Measurements from ENCODE around the gene AKAP12. TPM values are rescaled to one million over a fixed set of nuclear protein-coding genes. Genes with fewer than 3 reads are reported as not detected.
A peak's percentile ranks its signal among the peaks of the same experiment; 100 is the strongest.

Gene AKAP12
- total RNA-seq, 1 donor from 2014 or later: 736 TPM

- Mint-ChIP-seq H3K27ac (peak overlapping the region; percentile 82), H3K4me3 (no peak overlapping the region)
Observed at GRCh38 chr6:151269321-151269995, 29.7 kb downstream of the AKAP12 start.

GRCh38 chr6:151275121-151275520 lies 35.4 kb downstream of the AKAP12 start:
- H3K9me3 Mint-ChIP-seq: no peaks in the 10 kb centered on the region
- no peak for TF ChIP-seq CTCF (IDR thresholded peaks at IDR 0.05; ENCODE audit: unreplicated experiment)
- peaks cover 10% of the 10 kb centered on the region for H3K36me3 Mint-ChIP-seq
- H3K27ac Mint-ChIP-seq: peak overlapping the region; percentile 60
- no peak overlapping the region for H3K4me3 Mint-ChIP-seq
- no peak for DNase-seq (ENCODE audit: low spot score in 2 of 2, unreplicated experiment in 2 of 2)
- no peaks in the 10 kb centered on the region for H3K27me3 Mint-ChIP-seq (ENCODE audit: low read depth)
- H3K4me1 Mint-ChIP-seq: peaks cover 63% of the 10 kb centered on the region

More at GRCh38 chr6:151269321-151269995, 29.7 kb downstream of the AKAP12 start:
- peaks cover 21% of the 10 kb centered on the region for H3K36me3 Mint-ChIP-seq
- H3K4me1 Mint-ChIP-seq: peaks cover 43% of the 10 kb centered on the region
- TF ChIP-seq CTCF (IDR thresholded peaks at IDR 0.05; ENCODE audit: unreplicated experiment): no peak
- DNase-seq (ENCODE audit: low spot score in 2 of 2, unreplicated experiment in 2 of 2): no peak
- H3K27me3 Mint-ChIP-seq (ENCODE audit: low read depth): no peaks in the 10 kb centered on the region
- H3K9me3 Mint-ChIP-seq: no peaks in the 10 kb centered on the region

GRCh38 chr6:151275566-151275965 lies 35.8 kb downstream of the AKAP12 start:
- TF ChIP-seq CTCF (IDR thresholded peaks at IDR 0.05; ENCODE audit: unreplicated experiment): no peak
- peaks cover 62% of the 10 kb centered on the region for H3K4me1 Mint-ChIP-seq
- no peaks in the 10 kb centered on the region for H3K27me3 Mint-ChIP-seq (ENCODE audit: low read depth)
- H3K4me3 Mint-ChIP-seq: no peak overlapping the region
- H3K9me3 Mint-ChIP-seq: no peaks in the 10 kb centered on the region
- peak overlapping the region; percentile 60 for H3K27ac Mint-ChIP-seq
- peaks cover 7% of the 10 kb centered on the region for H3K36me3 Mint-ChIP-seq
- DNase-seq (ENCODE audit: low spot score in 2 of 2, unreplicated experiment in 2 of 2): no peak

- Mint-ChIP-seq H3K4me1 (peaks cover 62% of the 10 kb centered on the region), H3K27ac (peak overlapping the region; percentile 90), H3K4me3 (no peak overlapping the region), H3K9me3 (no peaks in the 10 kb centered on the region), H3K27me3 (ENCODE audit: low read depth) (no peaks in the 10 kb centered on the region), H3K36me3 (peaks cover under 1% of the 10 kb centered on the region)
- TF ChIP-seq CTCF (IDR thresholded peaks at IDR 0.05; ENCODE audit: unreplicated experiment): no peak
- DNase-seq (ENCODE audit: low spot score in 2 of 2, unreplicated experiment in 2 of 2): no peak
Observed at GRCh38 chr6:151276112-151276740, 36.5 kb downstream of the AKAP12 start.

GRCh38 chr6:151279891-151280290 lies 40.1 kb downstream of the AKAP12 start:
- no peaks in the 10 kb centered on the region for H3K27me3 Mint-ChIP-seq (ENCODE audit: low read depth)
- peak overlapping the region; percentile 77 for H3K27ac Mint-ChIP-seq
- peaks cover 84% of the 10 kb centered on the region for H3K4me1 Mint-ChIP-seq
- peaks cover 1% of the 10 kb centered on the region for H3K36me3 Mint-ChIP-seq
- no peak for TF ChIP-seq CTCF (IDR thresholded peaks at IDR 0.05; ENCODE audit: unreplicated experiment)
- H3K9me3 Mint-ChIP-seq: no peaks in the 10 kb centered on the region
- no peak overlapping the region for H3K4me3 Mint-ChIP-seq
- DNase-seq (ENCODE audit: low spot score in 2 of 2, unreplicated experiment in 2 of 2): no peak
